Nephron progenitor cell (in vitro differentiated cells): ENCODE measurements around the gene GMDS.

ENCODE experiments used
- DNase-seq: peaks from one replicate; pipeline ENCODE4 v3.0.0; 2021
- H3K27ac Mint-ChIP-seq: 2 replicates; pipeline ENCODE4 v1.8.0; 2021; ENCODE audit warnings: mild to moderate bottlenecking, moderate library complexity, mixed read lengths
- H3K27me3 Mint-ChIP-seq: 2 replicates; pipeline ENCODE4 v1.8.0; 2021; ENCODE audit warnings: mild to moderate bottlenecking, low read depth, mixed read lengths; ENCODE audit not compliant: poor library complexity
- H3K36me3 Mint-ChIP-seq: 2 replicates; pipeline ENCODE4 v1.8.0; 2021; ENCODE audit warnings: low read depth, mixed read lengths
- H3K4me1 Mint-ChIP-seq: 2 replicates; pipeline ENCODE4 v1.8.0; 2021; ENCODE audit warnings: mixed read lengths
- H3K4me3 Mint-ChIP-seq: 2 replicates; pipeline ENCODE4 v1.8.0; 2021; ENCODE audit warnings: mild to moderate bottlenecking, moderate library complexity, mixed read lengths
- H3K9me3 Mint-ChIP-seq: 2 replicates; pipeline ENCODE4 v1.8.0; 2021; ENCODE audit warnings: mild to moderate bottlenecking, moderate library complexity, mixed read lengths
- CTCF ChIP-seq: fragments of 200-600 bp; sonication (generic); IDR thresholded peaks from 2 replicates; pipeline ENCODE4 v1.5.0; 2021; ENCODE audit warnings: antibody characterized with exemption

GMDS gene

DNA sequence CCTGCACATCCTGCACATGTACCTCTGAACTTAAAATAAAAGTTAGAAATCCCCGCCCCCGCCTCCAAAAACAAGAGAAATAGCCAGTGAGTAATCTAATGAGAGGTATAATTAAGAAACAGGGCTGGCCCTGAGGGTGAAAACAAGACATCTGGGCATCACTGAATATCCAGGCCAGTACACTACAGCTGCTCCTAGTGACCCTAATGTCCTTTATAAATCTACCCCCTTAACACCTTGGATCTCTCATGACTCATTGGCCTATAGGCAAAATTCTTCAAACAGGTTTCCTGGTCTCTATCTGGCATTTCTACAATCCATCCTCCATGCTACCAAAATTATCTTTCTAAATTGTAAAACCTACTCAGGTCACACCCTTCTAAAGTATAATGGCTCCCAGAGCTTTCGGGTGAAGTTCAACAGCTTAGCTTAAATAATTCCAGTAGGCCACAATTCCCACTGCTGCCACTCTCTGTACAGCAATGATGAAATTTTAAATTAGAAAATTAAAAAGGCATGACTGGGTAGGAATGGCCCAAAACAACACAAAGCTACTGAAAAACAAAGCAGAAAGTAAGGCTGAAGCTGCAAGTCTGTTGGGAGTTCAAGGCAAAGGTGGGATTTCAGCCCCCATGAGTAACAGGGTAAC, 260.9 kb downstream of the GMDS start:
- H3K4me1 Mint-ChIP-seq = peaks cover 20% of the 10 kb centered on the region
- H3K9me3 Mint-ChIP-seq = peaks cover 63% of the 10 kb centered on the region
- H3K27ac Mint-ChIP-seq = no peak overlapping the region
- no peak for DNase-seq
- peaks cover 56% of the 10 kb centered on the region for H3K36me3 Mint-ChIP-seq
- TF ChIP-seq CTCF = no peak
- no peak overlapping the region for H3K4me3 Mint-ChIP-seq
- no peaks in the 10 kb centered on the region for H3K27me3 Mint-ChIP-seq

- H3K27me3 Mint-ChIP-seq = no peaks in the 10 kb centered on the region
- no peak for TF ChIP-seq CTCF
- H3K4me1 Mint-ChIP-seq = peaks cover 14% of the 10 kb centered on the region
- H3K4me3 Mint-ChIP-seq = no peak overlapping the region
- H3K36me3 Mint-ChIP-seq = peaks cover 62% of the 10 kb centered on the region
- no peak for DNase-seq
- peaks cover 69% of the 10 kb centered on the region for H3K9me3 Mint-ChIP-seq
- H3K27ac Mint-ChIP-seq = no peak overlapping the region
Observed at GRCh38 chr6:1983850-1984249, 261.6 kb downstream of the GMDS start.

- peaks cover 22% of the 10 kb centered on the region for H3K4me1 Mint-ChIP-seq
- H3K27ac Mint-ChIP-seq = no peak overlapping the region
- peaks cover 3% of the 10 kb centered on the region for H3K27me3 Mint-ChIP-seq
- TF ChIP-seq CTCF = no peak
- DNase-seq = no peak
- H3K9me3 Mint-ChIP-seq = no peaks in the 10 kb centered on the region
- no peak overlapping the region for H3K4me3 Mint-ChIP-seq
- no peaks in the 10 kb centered on the region for H3K36me3 Mint-ChIP-seq
Observed at GRCh38 chr6:1972962-1973361, 272.4 kb downstream of the GMDS start.

GRCh38 chr6:1971612-1972011, 273.8 kb downstream of the GMDS start:
- TF ChIP-seq CTCF = no peak
- no peak overlapping the region for H3K4me3 Mint-ChIP-seq
- H3K27ac Mint-ChIP-seq = peak overlapping the region; percentile 62
- H3K9me3 Mint-ChIP-seq = no peaks in the 10 kb centered on the region
- H3K36me3 Mint-ChIP-seq = no peaks in the 10 kb centered on the region
- H3K4me1 Mint-ChIP-seq = peaks cover 34% of the 10 kb centered on the region
- peaks cover 3% of the 10 kb centered on the region for H3K27me3 Mint-ChIP-seq
- no peak for DNase-seq

GRCh38 chr6:1970151-1970561, 275.2 kb downstream of the GMDS start:
- no peak for TF ChIP-seq CTCF
- Mint-ChIP-seq H3K27ac (no peak overlapping the region), H3K27me3 (peaks cover 1% of the 10 kb centered on the region), H3K4me3 (no peak overlapping the region), H3K4me1 (peaks cover 47% of the 10 kb centered on the region), H3K36me3 (no peaks in the 10 kb centered on the region), H3K9me3 (no peaks in the 10 kb centered on the region)
- DNase-seq = peak; percentile 18

- Mint-ChIP-seq H3K36me3 (no peaks in the 10 kb centered on the region), H3K4me3 (no peak overlapping the region), H3K27ac (peak overlapping the region; percentile 84), H3K27me3 (no peaks in the 10 kb centered on the region), H3K9me3 (no peaks in the 10 kb centered on the region), H3K4me1 (peaks cover 58% of the 10 kb centered on the region)
- no peak for DNase-seq
- TF ChIP-seq CTCF = no peak
Observed at GRCh38 chr6:1966713-1967112, 278.7 kb downstream of the GMDS start.
